Activated CD8-positive, alpha-beta memory T cell treated with anti-CD3 and anti-CD28 coated beads for 48 hours (primary cell): Measurements from ENCODE around the gene PRRX1.

ENCODE experiments used
- DNase-seq, 3 experiments: peaks; one replicate each; pipeline ENCODE4 v3.0.0-alpha.2; 2020; ENCODE audit warnings: low read depth in 2 of 3, low spot score in 2 of 3

Gene PRRX1

DNA sequence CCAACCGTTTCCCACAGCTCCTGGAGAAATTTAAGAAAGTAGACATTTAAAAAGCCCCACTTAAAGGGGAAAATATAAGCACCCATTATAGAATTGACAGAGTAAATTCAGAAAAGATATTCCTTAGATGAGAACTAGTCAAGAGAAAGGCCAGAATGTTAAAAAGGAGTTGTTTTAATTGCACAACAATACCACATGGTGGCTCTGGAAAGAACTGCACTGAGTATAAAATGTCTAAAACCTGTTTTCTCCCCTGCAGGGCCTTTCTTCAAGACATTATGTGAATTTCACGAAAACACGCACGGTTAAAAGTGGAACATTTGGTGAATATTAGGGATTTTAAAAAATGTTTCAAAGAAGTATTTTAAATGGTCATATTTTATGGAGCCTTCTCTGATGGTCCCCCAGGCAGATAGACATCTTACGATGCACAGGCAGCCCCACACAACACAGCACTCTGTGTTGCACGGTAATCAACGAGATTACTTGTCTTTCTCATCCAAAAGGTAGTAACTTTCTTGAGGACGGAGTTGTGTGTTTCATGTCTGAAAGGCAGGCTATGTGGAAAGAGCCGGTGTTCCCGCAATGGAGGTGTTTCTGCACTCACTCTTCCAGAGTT lies 101.9 kb downstream of the PRRX1 start:
- no peak for DNase-seq

DNA sequence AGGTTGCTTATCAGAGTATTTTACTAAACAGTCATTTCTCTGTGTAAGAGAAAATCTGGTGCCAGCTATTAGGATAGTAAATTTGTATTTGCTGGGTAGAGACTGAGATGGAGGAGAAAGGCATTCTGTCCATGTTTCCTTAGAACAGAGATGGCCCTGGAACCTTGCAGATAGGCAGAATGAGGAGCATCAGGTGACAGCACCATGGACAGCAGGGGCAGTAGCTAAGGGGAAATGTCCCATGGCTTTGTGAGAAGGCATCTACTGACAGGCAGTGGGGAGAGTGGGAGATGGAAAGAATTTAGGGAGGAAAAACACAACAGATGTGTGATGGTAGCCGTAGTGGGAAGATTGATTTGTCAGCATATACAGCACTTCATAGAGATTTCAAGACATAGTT lies 105.0 kb downstream of the PRRX1 start:
- DNase-seq: no peak

- no peak for DNase-seq
Observed at GRCh38 chr1:170769691-170770090, 105.8 kb downstream of the PRRX1 start.

- DNase-seq: no peak
Observed at GRCh38 chr1:170770254-170770653, 106.3 kb downstream of the PRRX1 start.

GRCh38 chr1:170776252-170776651 lies 112.3 kb downstream of the PRRX1 start:
- no peak for DNase-seq

DNA sequence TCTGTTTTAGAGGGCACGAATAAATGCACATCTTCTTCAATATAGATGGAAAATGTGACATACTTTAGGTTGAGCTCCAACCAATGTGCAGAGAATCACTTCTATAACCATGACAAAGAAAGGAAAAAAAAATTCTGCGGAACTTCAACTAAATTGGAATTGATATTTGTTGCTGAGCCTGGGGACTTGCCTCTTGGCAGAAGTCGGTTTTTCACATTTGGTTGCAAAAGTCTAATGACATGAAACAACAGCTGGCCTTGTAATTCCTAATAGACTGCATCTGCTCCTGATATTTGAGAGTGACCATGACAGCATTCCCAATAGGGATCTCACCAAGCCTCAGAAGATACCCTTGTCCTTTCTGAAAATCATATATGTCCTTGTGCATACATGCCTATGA lies 112.8 kb downstream of the PRRX1 start:
- DNase-seq: no peak
